Dermis microvascular lymphatic vessel endothelial cell (primary cell): ENCODE data around the gene SRRM1. TPM values are rescaled to one million over a fixed set of nuclear protein-coding genes. Genes with fewer than 3 reads are reported as not detected.
"Not testable (repeated sequence)": the region's sequence is repeated elsewhere in the genome, so short reads cannot be mapped to it uniquely, and the experiment has no call there.

Experiments
- DNase-seq, 2 donors: peaks; one replicate each; pipeline versions ENCODE4 v3.0.0 to v3.0.0-alpha.2; 2010; ENCODE audit warnings: low read depth in 2 of 2
- total RNA-seq: library from RNA; depleted of rRNA; stranded (reverse); fragments of >200 nt; gene quantifications from 2 replicates; pipeline ENCODE4 v1.2.1, GENCODE V29; 2014

The SRRM1 gene
- total RNA-seq, 1 donor from 2014 or later: 13.5 TPM

DNA sequence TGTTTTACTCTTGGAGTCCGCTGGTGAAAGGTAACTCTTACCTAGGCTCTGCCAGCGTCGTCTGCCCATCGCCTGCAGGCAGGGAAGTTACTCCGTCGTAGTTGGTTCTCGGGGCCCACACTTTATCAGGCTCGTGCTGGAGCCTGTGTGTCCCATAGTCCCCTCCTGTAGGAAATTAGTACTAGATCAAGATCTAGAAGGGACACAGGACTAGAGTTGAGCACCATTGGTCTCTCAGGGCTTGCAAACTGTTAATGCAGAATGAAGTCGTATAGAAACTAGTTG is 940 bp downstream of the SRRM1 start:
- DNase-seq: no peak

DNA sequence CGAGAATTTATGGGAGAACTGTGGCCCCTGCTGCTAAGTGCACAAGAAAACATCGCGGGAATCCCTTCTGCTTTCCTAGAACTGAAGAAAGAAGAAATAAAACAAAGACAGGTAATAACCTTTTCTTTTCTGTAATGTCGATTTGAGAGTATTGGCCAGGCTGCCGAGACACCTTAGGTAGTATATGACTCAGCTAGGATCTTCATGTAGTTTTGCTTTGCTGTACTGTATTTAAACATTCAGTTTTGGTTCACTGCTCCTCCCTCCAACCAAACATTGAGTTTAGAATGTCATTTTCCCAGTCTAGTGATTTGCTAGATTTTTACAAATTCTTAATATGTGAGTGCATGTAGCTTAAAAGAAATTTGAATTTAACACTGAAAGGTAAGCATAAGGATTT is 5.8 kb downstream of the SRRM1 start:
- no peak for DNase-seq

DNA sequence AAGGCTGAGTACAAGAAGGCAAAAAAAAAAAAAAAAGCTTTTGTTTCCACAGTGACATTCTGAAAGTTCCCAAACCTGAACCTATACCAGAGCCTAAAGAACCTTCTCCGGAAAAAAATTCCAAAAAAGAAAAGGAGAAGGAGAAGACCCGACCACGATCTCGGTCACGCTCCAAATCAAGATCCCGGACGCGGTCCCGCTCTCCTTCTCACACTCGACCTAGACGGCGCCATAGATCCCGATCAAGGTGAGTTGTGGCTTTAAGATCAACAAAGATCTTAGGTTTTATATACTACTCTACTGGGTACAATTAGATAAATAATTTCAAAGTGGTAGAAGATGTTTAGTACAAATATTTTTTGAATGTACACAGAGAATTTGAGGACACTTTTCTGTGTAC is 9.3 kb downstream of the SRRM1 start:
- DNase-seq: no peak

DNA sequence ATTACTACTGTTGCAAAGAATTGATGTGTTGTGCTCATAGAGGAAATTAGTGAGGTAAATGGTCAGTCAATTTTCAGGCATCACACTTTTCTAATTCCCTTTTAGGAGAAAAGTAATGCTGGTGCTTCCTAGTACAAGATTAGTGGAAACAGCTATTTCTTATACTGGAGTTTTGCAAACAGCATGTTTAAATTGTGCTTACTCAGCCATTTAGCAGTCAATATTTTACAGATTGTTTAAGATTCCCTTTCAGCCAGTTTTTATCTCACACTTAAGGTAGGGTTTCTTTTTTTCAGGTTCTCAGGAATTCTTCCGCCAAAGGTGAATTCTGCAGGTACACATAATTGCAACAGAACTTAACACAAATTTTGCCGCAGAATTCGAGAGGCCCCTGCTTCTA is 10.9 kb downstream of the SRRM1 start:
- no peak for DNase-seq

DNA sequence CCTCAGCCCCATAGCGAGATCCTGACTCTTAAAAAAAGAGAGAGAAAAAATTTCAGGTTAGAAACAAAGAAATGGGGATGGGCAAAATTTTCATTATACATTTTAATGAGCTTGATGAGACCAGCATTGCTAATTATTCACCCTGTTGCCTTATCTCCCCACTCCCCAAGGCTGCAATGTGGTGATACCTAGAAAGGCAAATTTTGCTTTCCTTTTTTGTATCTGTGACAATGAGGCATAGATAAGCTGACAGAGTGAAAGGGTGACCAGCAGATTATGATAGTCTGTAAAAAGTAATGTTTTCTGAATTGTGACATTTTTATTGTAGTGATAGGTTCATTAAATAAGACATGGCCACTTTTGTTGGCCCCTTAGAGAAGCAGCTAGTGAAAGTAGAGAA is 12.9 kb downstream of the SRRM1 start:
- no peak for DNase-seq

DNA sequence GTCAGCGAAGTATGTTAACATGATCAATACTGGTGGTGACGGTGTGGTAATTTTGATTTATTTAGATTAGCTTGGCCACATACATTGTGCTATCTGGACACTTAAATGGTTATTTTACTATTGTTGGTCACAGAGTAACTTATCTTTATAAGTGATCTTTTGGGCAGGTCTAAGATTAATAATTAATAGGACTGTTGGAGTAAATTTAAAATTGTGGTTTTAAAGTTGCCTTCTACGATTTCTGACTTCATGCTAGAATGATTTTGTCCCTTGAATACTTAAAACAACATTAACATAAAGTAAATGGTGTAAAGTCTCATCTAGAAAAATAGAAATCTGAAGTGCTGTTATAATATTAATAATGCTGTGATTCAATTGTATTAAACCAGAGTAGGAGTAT is 14.7 kb downstream of the SRRM1 start:
- DNase-seq: no peak

DNA sequence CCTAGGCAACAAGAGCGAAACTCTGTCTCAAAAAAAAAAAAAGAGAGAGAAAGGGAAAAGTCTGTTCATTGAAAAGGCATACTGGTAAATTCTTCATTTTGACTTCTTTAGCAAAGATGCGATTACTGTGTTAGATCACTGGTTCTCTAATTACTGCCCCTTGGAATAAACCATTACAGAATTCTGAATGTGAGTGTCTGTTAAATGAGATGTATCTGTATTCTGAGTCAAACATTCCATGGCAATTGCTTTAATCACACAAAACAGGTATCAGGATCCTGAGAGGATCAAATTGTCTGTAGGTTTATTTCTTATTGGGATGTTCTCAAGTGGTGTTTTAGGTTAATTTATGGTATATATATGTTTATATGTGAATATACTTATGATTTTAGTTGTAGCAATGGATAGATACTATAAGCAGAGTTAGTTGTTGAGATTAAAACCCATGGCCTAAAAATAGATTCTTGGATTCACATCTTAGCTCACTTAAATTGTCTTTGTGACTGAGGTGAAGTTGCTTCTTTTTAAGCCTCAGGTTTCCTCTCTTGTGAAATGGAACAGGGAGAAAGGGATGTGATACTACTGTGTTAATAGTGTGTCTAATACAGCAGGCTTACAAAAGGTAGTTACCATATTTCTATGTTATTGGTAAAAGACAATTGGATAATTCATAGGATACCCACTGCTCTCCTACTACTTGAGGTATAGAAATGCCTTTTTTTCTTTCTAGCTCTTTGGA is 16.2 kb downstream of the SRRM1 start:
- no peak for DNase-seq

DNA sequence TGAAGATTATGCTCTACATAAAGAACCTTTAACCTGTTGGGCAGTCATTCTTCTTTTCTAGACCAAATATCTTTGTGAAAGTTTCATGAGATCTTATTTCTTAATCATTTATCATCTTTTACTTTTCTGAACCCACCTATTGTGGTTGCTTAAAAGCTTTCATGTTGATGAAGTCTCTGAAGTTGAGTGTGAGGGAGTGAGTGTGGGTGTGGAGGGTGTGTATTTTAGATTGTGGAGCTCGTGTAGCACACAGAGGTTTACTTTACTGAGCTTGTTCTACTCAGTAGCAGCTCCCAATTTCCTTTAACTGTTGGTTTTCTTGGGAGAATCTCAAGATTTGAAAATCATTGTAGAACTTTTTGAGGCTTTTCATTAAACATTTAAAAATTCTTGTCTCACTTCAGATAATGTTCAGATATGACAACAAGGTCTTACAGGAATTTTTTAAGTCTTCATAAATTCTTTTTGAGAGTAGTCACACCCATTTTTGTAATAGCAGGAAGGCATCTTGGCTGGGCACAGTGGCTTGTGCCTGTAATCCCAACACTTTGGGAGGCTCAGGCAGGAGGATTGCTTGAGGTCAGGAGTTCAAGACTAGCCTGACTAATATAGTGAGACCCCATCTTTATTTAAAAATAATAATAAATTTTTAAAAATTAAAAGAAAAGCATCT is 17.0 kb downstream of the SRRM1 start:
- DNase-seq: no peak

DNA sequence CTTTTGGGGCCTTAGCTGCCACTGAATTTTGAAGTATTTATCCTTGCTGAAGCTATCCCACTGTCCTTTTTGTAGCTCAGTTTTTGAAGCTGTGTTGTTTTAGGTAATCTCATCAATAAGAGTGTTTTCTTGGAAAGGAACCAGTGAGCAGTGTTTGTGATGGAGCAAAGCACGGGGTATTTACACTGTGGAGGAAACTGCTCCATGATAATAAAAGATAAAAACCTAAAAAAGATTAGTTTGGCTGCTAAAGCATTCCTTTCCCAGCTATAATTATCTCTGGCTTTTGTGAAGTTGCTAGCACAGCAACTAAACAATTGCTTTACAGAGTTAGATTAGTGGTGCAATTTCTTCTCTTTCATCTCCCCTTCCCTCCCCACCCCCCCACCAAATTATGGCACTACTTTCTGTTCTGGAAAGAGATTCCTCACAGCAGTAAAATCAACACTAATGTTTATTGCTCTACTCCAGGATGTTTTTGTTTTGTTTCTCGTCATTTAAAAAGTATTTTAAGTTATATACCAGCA is 21.5 kb downstream of the SRRM1 start:
- no peak for DNase-seq

DNA sequence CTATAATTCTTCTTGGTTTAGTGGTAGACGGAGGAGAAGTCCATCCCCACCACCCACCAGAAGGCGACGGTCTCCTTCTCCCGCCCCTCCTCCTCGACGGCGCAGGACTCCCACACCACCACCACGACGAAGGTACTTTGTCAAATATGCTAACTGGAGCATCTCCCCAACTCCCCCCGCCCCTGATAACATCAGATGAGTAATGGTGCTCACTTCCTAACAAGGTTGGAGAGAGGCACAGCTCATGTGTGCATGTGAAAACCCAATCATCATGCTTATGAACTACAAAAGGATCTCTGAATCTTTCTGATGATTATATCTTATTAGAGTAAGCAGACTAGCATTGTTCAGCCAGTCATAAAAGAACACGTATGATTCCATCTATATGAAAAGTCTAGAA is 23.7 kb downstream of the SRRM1 start:
- DNase-seq: no peak

DNA sequence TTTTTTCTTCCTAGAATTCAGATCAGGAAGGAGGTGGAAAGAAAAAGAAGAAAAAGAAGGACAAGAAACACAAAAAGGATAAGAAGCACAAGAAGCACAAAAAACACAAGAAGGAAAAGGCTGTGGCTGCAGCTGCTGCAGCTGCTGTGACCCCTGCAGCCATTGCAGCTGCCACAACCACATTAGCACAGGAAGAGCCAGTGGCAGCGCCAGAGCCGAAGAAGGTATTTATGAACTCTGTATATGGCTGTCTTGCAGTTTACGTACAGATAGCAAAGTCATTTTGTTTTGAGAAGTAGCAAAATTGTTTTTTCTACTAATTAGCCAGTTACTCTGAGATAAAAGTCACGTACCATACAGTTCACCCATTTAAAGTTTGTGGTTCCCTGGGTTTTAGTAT is 28.3 kb downstream of the SRRM1 start:
- DNase-seq: not testable (repeated sequence)

DNA sequence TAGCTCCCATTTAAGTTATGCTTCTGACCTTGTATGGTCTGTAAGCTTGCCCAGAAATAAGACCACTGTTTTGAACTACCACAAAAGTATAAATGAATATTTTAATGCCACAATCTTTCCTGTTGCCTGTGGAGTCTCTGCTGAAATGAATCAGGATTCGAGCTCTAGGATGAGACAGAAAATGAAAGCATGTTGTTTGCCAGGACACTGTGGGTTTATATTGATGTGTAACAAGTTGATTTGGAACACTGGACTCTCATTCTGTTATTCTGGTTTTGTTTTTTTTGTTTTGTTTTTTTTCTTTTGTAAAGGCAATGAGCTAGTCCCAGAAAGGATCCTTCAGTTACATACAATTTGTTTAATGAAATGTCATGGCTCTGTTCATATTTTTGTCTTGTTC is 29.6 kb downstream of the SRRM1 start:
- DNase-seq: not testable (repeated sequence)

DNA sequence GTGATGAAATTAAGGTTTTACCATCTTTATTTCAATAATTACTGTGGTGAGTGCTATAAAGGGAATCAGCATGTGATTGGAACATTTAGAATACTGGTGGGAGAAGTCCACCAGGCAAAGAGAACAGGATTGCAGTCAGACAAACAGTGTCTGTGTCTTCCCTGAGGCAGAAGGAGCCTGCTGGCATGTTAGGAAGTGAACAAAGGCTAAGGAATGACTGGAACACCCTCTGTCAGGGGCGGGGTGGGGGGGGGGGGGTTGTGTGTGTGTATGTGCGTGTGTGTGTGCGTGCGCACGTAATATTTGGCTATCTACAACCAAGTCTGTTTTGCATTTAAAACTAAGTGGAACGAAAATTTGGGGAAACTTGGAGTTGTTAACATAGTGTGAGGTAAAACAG is 30.2 kb downstream of the SRRM1 start:
- no peak for DNase-seq

DNA sequence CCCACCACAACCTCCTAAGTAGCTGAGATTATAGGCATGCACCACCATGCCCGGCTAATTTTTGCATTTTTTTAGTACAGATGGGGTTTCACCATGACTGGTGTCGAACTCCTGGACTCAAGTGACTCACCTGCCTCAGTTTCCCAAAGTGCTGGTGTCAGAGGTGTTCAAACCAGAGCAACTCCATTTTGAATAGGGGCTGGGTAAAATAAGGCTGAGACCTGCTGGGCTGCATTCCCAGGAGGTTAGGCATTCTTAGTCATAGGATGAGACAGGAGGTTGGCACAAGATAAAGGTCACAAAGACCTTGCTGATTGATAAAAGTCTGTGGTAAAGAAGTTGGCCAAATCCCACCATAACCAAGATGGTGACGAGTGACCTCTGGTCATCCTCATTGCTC is 35.3 kb downstream of the SRRM1 start:
- DNase-seq: not testable (repeated sequence)

DNA sequence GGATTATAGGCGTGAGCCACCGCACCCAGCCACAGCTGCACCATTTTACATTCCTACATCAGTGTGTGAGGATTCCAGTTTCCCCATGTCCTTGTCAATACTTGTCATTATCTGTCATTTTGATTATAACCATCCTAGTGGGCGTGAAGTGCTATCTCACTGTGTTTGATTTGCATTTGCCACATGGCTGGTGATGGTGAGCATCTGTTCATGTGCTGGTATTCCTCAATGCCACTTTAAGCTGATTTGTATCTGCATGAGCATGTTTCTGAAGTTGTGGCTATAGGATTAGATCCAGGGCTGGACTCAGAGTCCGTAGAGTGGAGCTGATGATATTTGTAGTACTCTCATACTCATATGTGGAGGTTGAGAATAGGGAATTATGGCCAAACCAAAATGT is 36.6 kb downstream of the SRRM1 start:
- DNase-seq: no peak

DNA sequence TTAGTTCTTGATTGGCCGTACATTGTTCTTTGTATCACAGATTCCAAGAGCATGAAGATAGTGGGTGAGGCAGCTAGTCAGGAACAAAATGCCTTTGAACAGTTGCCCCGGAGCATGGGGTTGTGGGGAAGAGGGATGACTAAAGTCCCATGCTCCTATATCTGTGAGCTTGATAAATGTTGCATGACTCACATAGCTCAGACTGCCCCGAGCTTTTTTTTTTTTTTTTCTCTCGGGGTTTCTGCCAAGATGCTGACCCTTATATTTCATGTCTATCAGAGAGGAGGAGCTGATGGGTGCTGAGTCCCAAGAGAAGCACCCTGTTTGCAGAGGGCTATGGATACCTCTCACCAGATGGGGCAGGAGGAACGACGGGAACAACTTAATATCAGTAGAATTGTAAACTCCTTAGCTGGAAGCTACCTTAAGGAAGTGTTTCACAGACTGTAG is 40.6 kb downstream of the SRRM1 start:
- peak in 1 of 2 donors; percentile 89 for DNase-seq

DNA sequence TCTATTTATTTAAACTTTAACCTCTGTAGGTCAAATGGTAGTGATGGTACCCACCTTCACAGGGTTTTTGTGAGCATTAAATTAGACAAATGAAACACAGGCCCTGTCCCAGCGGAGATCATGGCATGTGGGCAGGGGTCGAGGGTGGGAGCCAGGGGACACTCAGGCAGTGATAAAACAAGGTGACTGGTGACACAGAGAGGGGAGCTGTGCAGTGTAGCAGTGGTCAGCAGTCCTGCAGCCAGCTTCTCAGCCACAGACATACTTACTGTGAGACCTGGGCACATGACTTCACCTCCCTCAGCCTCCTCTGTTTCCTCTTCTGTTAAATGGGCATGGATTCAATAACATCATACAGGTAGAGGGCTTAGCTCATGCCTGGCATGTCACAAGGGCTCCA is 44.9 kb downstream of the SRRM1 start:
- no peak for DNase-seq

DNA sequence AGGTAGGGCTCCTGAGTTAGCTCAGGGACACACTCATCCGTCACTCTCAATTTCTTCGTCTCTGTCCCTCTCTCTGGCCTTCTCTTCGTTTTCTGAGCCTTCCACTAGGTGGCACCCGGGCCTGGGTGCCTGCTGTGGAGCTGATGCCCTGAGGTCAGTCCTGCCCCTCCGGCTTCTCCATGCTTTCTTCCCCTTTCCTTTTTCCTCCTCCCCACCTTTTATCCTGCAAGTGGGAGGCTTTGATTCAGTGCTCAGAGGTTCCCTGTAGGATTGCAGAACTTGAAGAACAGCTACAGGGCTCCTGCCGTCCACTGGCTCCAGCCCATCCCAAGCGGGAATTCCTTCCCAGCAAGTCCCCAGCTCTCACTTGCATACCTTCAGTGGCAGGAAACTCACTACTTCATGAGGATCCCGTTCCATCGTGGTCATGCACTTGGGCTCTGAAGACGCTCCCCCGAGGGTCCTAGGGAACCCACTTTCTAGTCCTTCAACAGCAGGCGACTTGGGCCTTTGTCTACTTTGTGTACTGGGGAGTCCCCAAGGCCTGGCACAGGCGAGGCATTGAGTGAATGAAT is 45.6 kb downstream of the SRRM1 start:
- DNase-seq: peak; percentile 35 to 71

DNA sequence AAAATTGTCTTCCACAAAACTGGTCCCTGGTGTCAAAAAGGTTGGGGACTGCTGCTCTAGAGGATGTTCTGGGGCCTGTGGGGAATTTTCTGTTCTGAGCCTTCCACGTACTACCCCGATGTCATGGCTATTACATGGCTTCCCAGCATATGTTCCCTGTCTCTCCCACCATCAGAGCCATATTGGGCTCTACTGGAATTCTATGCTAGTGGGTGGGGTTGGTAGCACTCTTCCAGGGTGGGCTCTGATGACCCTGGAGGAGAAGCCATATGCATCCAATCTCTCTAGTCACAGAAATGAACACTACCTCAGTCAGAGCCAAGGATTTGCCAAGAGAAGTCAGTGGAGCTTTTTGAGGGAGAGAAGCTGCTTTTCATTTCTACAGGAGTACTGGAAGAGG is 47.9 kb downstream of the SRRM1 start:
- no peak for DNase-seq

DNA sequence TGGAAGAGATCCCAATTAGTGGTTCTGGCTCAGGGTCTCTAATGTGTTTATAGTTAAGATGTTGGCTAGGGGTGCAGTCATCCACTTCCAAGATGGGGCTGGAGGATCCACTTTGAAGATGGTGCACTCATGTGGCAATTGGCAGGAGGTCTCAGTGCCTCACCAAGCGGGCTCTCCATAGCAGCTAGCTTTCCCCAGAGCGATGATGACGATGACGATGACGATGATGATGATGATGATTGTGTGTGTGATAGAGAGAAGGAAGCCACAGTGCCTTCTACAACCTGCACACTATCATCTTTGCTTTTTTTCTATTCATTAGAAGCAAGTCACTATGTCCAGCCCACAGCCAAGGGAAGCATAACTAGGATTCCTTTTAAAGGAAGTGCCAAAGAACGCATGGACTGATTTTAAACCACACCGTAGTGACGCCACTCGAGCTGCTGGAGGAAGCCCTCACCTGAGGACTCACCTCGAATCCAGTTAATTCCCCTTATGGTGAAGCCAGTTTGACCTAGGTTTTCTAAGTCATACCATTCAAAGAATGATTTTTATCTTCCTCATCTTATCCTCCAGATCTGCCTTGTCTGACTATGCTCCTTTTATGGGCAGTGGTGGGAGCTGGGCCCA is 49.4 kb downstream of the SRRM1 start:
- DNase-seq: no peak

DNA sequence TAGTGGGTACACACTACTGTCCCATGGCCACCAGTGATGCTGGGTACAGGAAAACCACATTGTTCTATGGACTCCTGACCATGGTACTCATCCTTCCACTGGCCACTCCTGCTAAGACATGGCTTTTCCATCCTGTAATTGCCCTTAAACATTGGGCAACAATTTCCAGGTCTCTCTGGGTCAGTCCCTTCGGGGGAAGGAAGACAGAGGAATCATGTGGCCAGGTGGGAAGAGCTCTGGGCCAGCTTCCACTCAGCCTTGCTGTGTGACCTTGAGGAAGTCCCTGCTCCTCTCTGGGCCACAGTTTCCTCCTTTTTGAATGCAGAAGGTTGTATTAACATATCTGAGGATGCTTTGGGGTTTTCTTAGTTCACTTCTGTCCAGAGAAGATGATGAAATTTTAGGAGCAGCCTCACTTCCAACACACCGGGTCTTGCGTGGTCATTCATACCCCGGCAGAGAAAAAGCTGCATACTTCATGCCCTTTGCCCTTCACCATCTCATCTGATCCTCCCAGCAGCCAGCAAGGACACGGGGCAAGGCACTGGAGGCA is 50.8 kb downstream of the SRRM1 start:
- DNase-seq: no peak

DNA sequence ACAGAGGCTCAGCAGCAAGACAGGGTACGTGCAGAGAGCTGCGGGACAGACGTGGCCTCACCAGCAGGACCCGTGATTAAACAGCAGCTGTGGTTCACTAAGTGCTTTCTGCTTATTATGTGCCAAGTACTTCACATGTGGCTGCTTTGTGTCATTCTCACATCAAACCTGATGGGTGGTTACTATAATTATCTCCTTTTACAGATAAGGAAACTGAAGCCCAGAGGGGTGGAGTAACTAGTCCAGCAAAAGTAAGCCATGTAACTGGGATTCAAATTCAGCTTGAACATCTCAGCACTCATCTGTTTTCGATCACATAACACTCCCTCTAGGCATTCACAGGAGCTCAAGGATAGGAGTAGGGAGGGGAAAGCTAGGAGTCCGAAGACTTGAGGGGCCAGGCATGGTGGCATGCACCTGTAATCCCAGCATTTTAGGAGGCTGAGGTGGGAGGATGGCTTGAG is 51.3 kb downstream of the SRRM1 start:
- no peak for DNase-seq
